Gastroesophageal sphincter (tissue), 4 donors: ENCODE data around the gene SMIM35. TPM values are rescaled to one million over a fixed set of nuclear protein-coding genes. Genes with fewer than 3 reads are reported as not detected.
A peak's percentile ranks its signal among the peaks of the same experiment; 100 is the strongest.

Experiments used
- ATAC-seq: fragments of 150-250 bp; one replicate; pipeline ENCODE4 v1.9.1; 2016; ENCODE audit warnings: mild to moderate bottlenecking, moderate library complexity
- H3K27ac ChIP-seq, 4 donors: fragments of 200-600 bp; sonication (generic) in 3 of 4; 1 replicate in 3 of 4; 2 replicates in 1 of 4; pipeline ENCODE4 v1.5.1; 2016 to 2019
- H3K27me3 ChIP-seq: fragments of 200-600 bp; sonication (generic); one replicate; pipeline ENCODE4 v1.5.1; 2019
- H3K36me3 ChIP-seq, 2 donors: fragments of 200-600 bp; sonication (generic); one replicate each; pipeline ENCODE4 v1.5.1; 2019; ENCODE audit warnings: control low read depth in 1 of 2
- H3K4me1 ChIP-seq, 3 donors: fragments of 200-600 bp; sonication (generic); 1 replicate in 2 of 3; 2 replicates in 1 of 3; pipeline ENCODE4 v1.5.1; 2016 to 2019; ENCODE audit warnings: control low read depth in 2 of 3
- H3K4me3 ChIP-seq, 2 donors: fragments of 200-600 bp; sonication (generic); one replicate each; pipeline ENCODE4 v1.5.1; 2019; ENCODE audit warnings: mild to moderate bottlenecking in 1 of 2, moderate library complexity in 1 of 2
- H3K9me3 ChIP-seq, 3 donors: fragments of 200-600 bp; sonication (generic); one replicate each; pipeline ENCODE4 v1.5.1; 2017 to 2019; ENCODE audit warnings: control low read depth in 2 of 3
- EP300 ChIP-seq: sonication (generic); formaldehyde crosslinking; IDR thresholded peaks from one replicate; pipeline ENCODE4 v1.6.1; 2017; ENCODE audit warnings: antibody characterized with exemption, mild to moderate bottlenecking
- POLR2A ChIP-seq, 2 donors: fragments of 450-650 bp; IDR thresholded peaks; one replicate each; pipeline ENCODE4 v1.6.1; 2017; ENCODE audit warnings: antibody characterized with exemption in 2 of 2, mild to moderate bottlenecking in 2 of 2, moderate library complexity in 1 of 2
- POLR2AphosphoS5 ChIP-seq: sonication (generic); formaldehyde crosslinking; IDR thresholded peaks from one replicate; pipeline ENCODE4 v1.6.1; 2017; ENCODE audit warnings: antibody characterized with exemption
- WGBS, 2 donors: methylation state at CpG; one replicate each; pipeline ENCODE4 v1.1.5; 2018; ENCODE audit warnings: low coverage in 1 of 2; 5-methylcytosine and 5-hydroxymethylcytosine counted together
- total RNA-seq, 4 donors: library from RNA; depleted of rRNA; stranded (reverse); fragments of >200 nt; gene quantifications; one replicate each; pipeline ENCODE4 v1.1.0, GENCODE V29; 2016
- TF ChIP-seq, protein P1 (sequence below), 4 experiments: fragments of 200-600 bp in 2 of 4; fragments of 450-650 bp in 2 of 4; sonication (generic) in 1 of 4; IDR thresholded peaks; one replicate each; pipeline ENCODE4 v1.5.1; 2017 to 2019; ENCODE audit warnings: antibody characterized with exemption in 4 of 4, mild to moderate bottlenecking in 2 of 4, moderate library complexity in 2 of 4

Gene SMIM35
- total RNA-seq, 4 donors from 2014 or later: 0.13 TPM; not detected in 3

DNA sequence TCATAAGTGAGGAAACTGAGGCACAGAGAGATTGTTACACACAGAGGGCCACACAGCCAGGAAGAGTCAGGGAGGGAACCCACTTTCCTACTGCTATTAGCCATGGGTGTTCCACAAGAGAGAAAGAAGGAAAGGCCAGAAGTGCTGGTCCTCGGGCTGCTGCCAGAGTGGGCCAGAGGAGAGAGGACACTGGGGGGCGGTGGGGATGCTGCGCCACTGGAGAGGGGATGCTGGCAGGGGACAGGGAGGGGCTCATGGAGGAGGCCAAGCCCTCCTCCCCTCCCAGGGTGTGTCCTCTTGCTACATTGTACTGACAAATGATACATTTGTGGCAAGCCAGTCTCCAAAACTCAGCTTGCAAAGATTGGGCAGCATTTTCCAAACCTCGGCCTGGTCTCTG, 90.7 kb downstream of the SMIM35 start:
- Histone ChIP-seq H3K27ac (no peak overlapping the region), H3K27me3 (no peaks in the 10 kb centered on the region), H3K4me3 (no peak overlapping the region), H3K36me3 (peaks cover 0 to 57% of the 10 kb centered on the region in 2 donors), H3K4me1 (no peaks in the 10 kb centered on the region), H3K9me3 (no peaks in the 10 kb centered on the region)
- TF ChIP-seq EP300: no peak
- TF ChIP-seq, protein P1, sequence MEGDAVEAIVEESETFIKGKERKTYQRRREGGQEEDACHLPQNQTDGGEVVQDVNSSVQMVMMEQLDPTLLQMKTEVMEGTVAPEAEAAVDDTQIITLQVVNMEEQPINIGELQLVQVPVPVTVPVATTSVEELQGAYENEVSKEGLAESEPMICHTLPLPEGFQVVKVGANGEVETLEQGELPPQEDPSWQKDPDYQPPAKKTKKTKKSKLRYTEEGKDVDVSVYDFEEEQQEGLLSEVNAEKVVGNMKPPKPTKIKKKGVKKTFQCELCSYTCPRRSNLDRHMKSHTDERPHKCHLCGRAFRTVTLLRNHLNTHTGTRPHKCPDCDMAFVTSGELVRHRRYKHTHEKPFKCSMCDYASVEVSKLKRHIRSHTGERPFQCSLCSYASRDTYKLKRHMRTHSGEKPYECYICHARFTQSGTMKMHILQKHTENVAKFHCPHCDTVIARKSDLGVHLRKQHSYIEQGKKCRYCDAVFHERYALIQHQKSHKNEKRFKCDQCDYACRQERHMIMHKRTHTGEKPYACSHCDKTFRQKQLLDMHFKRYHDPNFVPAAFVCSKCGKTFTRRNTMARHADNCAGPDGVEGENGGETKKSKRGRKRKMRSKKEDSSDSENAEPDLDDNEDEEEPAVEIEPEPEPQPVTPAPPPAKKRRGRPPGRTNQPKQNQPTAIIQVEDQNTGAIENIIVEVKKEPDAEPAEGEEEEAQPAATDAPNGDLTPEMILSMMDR (IDR thresholded peaks at IDR 0.05): no peak
- TF ChIP-seq POLR2AphosphoS5: no peak
- TF ChIP-seq POLR2A (IDR thresholded peaks at IDR 0.05): no peak
- no peak for ATAC-seq
- WGBS, 2 donors: 95% methylated on average over 3 of the region's 4 CpGs; no CpG with 5 or more reads in 1 of the 2 donors

DNA sequence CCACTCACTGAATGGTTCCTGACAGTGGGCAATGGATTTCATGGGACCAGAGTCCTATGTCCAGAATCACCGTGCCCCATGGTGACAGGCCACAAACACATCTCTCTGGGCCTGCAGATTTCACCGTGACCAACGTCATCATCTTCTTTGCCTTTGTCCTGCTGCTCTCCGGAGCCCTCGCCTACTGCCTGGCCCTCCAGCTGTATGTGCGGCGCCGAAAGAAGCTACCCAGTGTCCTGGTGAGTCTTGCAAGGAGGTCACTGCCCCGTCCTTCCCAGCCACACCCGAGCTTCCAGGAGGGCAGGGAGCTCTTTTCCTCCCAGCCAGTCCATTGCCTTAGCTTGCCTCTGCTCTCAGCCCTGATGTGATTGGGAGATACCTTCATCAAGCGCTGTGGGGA, 91.3 kb downstream of the SMIM35 start:
- Histone ChIP-seq H3K27me3 (no peaks in the 10 kb centered on the region), H3K9me3 (no peaks in the 10 kb centered on the region), H3K27ac (no peak overlapping the region), H3K4me1 (no peaks in the 10 kb centered on the region), H3K4me3 (no peak overlapping the region), H3K36me3 (peaks cover 0 to 56% of the 10 kb centered on the region in 2 donors)
- 71% methylated on average over 1 of the region's 11 CpGs; no CpG with 5 or more reads in 1 of the 2 donors for WGBS, 2 donors
- no peak for TF ChIP-seq POLR2AphosphoS5
- TF ChIP-seq EP300: no peak
- TF ChIP-seq POLR2A (IDR thresholded peaks at IDR 0.05): no peak
- TF ChIP-seq, protein P1 (IDR thresholded peaks at IDR 0.05): no peak
- ATAC-seq: no peak

- H3K27me3 ChIP-seq: no peaks in the 10 kb centered on the region
- TF ChIP-seq EP300: no peak
- TF ChIP-seq, protein P1 (IDR thresholded peaks at IDR 0.05): no peak
- no peak for TF ChIP-seq POLR2AphosphoS5
- no peak overlapping the region for H3K4me3 ChIP-seq
- H3K9me3 ChIP-seq: no peaks in the 10 kb centered on the region
- no peak overlapping the region for H3K27ac ChIP-seq
- peak; percentile 64 for ATAC-seq
- peaks cover 0 to 3% (median 0%) of the 10 kb centered on the region in 3 donors for H3K4me1 ChIP-seq
- H3K36me3 ChIP-seq: peaks cover 0 to 43% of the 10 kb centered on the region in 2 donors
- 0 to 86% methylated on average over 1 of the region's 9 CpGs for WGBS, 2 donors
Measured at GRCh38 chr11:117993988-117994745, 92.6 kb downstream of the SMIM35 start.

GRCh38 chr11:117992620-117993019, 94.1 kb downstream of the SMIM35 start:
- H3K36me3 ChIP-seq: peaks cover 0 to 38% of the 10 kb centered on the region in 2 donors
- TF ChIP-seq POLR2A (IDR thresholded peaks at IDR 0.05): no peak
- no peak for TF ChIP-seq POLR2AphosphoS5
- no peak for TF ChIP-seq EP300
- TF ChIP-seq, protein P1 (IDR thresholded peaks at IDR 0.05): no peak
- H3K9me3 ChIP-seq: no peaks in the 10 kb centered on the region
- no peak overlapping the region for H3K4me3 ChIP-seq
- peaks cover 10% of the 10 kb centered on the region for H3K27me3 ChIP-seq
- no peak for ATAC-seq
- peaks cover 0 to 18% (median 0%) of the 10 kb centered on the region in 3 donors for H3K4me1 ChIP-seq
- H3K27ac ChIP-seq: no peak overlapping the region
- WGBS, 2 donors: 85 to 92% methylated on average over 2 of the region's 2 CpGs

GRCh38 chr11:117992136-117992535, 94.6 kb downstream of the SMIM35 start:
- 92 to 94% methylated on average over 4 of the region's 4 CpGs for WGBS, 2 donors
- H3K4me3 ChIP-seq: no peak overlapping the region
- TF ChIP-seq POLR2A (IDR thresholded peaks at IDR 0.05) (no peak), POLR2AphosphoS5 (no peak), EP300 (no peak)
- TF ChIP-seq, protein P1 (IDR thresholded peaks at IDR 0.05): no peak

More at GRCh38 chr11:117992136-117992535, 94.6 kb downstream of the SMIM35 start:
- Histone ChIP-seq H3K36me3 (peaks cover 0 to 34% of the 10 kb centered on the region in 2 donors), H3K9me3 (no peaks in the 10 kb centered on the region), H3K27ac (no peak overlapping the region), H3K27me3 (peaks cover 11% of the 10 kb centered on the region), H3K4me1 (peaks cover 0 to 21% (median 0%) of the 10 kb centered on the region in 3 donors)
- ATAC-seq: no peak
